GM19372 (cell line): ENCODE data around the gene GPRIN3.

Experiments
- ATAC-seq: cut with Tn5 transposase; IDR thresholded peaks from one replicate; pipeline ENCODE4 v1.9.1; 2021; ENCODE audit warnings: mild to moderate bottlenecking, low read depth, moderate library complexity; ENCODE audit not compliant: unreplicated experiment

GPRIN3 gene

DNA sequence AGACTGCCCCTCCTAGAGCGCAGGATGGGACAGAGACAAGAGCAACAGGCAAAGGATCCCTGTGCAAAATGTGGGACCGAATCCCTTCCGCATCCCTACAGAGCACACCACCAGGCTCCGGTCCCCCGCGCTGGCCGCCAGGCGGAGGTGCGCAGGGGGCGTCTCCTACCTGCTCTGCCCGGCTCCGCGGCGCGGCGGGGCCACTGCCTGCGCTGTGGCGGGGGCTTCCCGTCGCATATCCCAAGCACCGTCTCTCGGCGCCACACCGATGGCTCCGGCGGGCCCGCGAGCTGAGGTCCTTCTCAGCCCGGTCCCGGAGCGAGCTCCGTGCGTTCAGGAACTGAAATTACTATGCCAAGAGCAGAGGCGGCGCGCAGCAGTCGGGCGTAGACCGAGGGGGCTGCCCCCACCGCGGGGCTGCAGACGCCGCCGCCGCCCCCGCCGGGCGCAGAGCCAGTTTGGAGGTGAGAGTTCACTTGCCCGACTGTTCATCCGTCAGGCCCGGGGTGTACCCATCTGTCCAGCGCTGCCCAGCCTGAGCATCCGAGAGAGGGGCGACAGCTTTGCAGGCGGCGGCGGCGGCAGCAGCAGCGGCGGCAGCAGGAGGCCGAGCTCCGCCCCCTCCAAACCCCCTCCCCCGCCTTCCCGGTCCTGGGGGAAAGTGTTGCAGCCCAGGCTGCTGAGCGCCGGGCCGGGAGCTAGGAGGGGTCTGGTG lies at the start of gene GPRIN3:
Gene GPRIN3, minus strand, starts transcription at position 355 of the 715 bp plus-strand sequence. CDS start 57,690 bp downstream, outside the sequence.
- peak; percentile 69 for ATAC-seq

DNA sequence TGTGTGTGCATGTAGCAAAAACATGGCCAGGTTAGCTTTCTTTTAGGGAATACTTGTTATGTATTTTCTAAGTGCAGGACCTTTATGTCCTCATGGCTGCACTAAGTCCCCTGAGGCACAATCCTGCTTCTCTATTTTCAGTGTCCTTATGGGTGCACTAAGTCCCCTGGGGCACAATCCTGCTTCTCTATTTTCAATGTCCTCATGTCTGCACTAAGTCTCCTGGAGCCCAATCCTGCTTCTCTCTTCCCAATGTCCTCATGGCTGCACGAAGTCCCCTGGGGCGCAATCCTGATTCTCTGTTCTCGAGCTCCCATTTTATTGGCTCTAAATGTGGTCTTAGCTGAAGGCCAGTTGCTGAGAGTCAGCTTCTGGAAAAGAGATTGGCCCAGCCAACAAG lies 49.7 kb upstream of the GPRIN3 start:
- ATAC-seq: no peak

DNA sequence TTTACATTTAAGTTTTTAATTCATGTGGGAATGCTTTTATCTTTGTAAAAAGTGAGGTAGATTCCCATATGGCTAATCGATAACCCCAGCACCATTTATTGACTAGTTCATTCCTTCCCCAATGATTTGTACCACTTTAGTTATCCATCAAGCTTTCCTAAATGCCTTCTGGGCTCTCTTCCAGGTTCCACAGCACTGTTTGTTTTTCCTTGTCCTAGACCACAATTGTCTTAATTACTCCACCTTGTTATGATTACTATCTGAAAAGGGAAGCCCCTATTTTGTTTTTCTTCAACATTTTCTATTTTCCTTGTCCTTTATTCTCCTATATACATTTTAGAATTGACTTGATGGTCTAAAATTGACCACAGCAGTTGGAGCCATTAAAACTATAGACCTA lies 48.5 kb upstream of the GPRIN3 start:
- no peak for ATAC-seq

DNA sequence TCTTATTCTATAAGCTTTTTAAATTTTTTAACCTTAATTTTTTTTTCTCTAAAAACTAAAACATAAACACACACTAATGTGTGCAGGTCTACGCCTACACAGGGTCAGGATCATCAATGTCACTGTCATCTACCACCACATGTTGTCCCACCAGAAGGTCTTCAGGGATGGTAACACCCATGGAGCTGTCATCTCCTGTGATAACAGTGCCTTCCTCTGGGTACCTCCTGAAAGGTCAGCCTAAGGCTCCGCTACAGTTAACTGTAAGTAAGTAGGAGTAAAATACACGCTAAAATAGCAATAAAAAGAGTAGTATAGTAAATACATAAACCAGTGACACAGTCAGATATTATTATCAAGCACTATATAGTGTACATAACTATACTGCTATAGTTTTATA lies 45.9 kb upstream of the GPRIN3 start:
- no peak for ATAC-seq

DNA sequence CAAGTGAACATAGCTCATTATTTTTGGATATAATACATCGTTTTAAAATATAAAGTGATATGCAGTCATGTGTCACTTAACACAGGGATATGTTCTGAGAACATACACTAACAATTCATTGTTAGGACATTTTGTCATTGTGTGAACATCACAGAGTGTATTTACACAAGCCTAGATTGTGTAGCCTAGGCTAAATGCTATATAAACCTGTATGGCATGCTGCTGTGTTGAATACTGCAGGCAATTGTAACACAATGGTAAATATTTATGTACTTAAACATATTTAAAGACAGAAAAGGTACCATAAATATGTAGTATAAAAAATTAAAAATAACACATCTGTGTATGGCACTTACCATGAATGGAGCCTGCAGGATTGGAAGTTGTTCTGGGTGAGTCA lies 44.9 kb upstream of the GPRIN3 start:
- ATAC-seq: no peak

DNA sequence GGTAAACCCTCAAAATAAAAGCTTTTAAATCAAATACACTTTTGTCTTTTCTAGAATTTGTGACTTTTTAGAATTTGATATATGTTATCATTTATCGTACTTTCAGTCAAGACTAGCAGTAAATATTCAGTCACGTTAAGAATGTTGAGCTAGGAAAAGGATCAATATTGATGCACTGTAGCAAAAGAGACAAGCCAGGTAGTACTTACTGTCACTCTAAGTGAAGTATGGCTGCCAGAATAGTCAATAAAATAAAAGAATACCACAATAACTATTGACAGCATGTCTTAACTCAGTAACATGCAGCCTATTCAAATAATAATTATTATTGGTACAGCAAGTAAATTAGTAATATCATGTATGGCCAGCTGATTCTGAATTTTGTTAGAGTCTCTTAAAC lies 43.6 kb upstream of the GPRIN3 start:
- ATAC-seq: no peak

DNA sequence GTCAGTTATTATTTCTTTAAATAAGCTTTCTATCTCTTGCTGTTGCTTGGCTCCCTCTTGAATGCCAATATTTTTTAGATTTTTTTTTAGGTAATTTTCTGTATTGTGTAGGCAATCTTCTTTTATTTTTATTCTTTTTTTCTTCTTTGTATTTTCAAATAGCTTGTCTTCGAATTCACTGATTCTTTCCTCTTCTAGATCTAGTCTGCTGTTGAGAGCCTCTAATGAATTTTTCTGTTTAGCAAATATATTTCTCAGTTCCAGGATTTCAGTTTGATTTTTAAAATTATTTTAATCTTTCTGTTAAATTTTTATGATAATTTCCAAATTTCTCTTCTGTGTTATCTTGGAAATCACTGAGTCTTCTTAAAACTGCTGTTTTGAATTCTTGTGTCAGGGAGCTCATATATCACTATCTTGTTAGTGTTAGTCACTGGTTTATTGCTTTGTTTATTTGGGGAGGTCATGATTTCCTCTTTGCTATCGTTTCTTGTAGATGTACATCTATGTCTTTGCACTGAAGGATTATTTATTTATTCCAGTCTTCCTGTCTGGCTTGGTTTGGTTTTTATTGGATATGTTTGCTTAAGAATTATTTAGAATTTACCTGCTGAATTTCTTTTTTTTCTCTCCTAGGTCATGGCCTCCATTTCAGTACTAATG lies 39.9 kb upstream of the GPRIN3 start:
- no peak for ATAC-seq

DNA sequence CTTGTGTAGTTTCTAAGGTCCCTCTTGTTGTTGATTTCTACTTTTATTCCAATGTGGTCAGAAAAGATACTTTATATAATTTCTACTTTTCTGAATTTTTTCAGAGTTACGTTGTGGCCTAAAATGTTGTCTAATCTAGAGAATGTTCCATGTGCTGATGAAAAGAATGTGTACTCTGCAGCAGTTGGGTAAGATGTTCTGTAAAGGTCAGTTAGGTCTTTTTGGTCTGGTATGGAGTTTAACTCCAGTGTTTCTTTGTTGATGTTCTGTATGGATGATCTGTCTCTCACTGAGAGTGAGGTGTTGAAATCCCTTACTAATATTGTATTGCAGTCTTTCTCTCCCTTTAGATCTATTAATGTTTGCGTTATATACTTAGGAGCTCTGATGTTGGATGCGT lies 37.0 kb upstream of the GPRIN3 start:
- no peak for ATAC-seq

DNA sequence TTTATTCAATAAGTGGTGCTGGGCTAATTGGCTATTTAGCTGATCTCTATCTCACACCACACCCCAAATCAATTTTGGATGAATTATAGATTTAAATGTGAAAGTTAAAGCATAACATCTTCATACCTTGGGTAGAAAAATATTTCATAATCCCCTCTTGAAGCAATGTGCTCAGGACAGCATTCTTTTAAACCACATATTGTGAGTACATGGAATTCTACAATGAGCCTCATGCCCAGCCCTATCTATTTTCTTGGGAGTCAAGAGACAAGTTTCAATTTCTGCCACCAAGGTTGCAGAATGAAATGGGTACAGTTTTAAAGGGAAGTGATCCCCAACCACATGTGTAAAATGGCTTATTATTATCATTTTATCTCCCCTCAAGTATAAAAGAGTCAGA lies 30.6 kb upstream of the GPRIN3 start:
- no peak for ATAC-seq

DNA sequence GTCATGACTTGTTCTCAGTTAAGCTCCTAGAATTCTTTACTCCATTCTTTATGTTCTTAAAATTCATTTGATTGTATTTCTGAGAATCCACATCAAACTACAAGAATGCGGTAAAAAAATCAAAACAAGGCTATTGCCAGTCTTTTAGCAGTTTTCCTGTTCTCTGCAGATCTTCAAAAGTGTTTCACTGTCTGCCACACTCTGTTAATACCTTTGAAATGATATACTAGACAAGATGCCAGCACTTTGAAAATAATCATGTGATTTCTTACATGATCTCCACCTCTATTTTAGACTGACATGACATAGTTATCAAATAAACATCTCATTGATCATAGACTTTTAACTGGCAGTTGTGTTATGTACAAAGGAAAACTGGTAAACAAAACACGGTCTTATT lies 30.1 kb upstream of the GPRIN3 start:
- ATAC-seq: no peak

DNA sequence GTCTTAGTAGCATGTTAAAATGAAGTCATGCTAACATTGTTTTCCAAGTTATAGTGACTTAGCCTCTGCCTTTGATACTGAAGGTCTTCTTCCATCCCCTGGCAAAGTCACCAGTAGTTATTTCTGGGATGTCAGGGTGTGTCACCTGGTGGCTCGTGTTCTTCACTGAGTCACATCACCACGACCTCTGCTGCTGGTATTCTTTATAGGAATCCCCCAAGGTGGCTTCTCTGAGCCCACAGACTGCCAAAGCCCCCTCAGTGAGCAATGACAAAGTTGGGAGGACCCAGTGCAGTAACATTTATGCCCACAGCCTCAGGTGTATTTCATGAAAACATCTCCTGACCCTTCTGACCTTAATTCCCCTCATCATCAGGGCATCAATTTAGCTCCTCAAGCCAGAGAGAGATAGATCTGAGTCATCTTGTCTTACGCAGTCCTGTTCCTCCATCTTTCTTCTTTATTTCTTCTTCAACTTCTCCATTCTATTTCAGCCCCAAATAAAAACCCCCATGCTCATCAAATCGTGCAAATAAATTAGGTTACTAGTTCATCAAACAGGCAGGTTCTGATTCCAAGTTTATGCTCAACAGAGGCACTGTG lies 29.3 kb upstream of the GPRIN3 start:
- ATAC-seq: no peak

DNA sequence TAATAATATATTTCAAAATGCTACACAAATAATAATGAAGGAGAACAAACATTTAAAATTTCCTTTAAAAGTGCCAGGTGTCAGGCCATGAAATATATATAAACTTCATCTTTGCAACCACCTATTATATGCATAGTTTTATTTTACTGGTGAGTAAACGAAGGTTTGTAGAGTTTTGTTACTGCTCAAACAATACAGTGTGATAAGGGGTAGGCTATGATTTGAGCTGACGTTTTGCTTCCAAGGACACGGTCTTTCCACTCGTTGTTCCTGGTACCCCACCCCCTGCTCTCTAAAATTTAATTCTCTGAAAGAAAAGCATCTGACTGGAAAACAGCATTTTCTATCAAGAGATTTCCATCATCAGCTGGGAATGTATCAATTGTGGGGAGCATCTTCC lies 27.2 kb upstream of the GPRIN3 start:
- ATAC-seq: no peak

DNA sequence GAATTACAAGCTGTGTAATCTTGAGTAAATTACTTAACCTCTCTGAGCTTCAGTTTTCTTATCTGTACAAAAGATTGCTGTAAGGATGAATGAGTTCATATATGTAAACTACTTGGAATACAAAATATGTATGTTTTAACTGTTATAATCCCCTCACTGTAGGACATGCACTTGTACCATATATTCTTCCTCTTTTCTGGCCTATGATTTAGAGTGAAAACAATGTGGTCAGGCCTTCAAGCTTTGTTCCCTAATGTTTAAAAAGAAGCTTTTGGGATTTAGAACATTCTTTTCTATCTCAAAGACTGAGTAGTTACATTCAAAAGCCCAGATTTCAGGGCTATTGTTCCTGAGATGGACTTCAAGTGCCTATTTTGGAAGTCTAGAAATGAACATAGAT lies 26.7 kb upstream of the GPRIN3 start:
- no peak for ATAC-seq

DNA sequence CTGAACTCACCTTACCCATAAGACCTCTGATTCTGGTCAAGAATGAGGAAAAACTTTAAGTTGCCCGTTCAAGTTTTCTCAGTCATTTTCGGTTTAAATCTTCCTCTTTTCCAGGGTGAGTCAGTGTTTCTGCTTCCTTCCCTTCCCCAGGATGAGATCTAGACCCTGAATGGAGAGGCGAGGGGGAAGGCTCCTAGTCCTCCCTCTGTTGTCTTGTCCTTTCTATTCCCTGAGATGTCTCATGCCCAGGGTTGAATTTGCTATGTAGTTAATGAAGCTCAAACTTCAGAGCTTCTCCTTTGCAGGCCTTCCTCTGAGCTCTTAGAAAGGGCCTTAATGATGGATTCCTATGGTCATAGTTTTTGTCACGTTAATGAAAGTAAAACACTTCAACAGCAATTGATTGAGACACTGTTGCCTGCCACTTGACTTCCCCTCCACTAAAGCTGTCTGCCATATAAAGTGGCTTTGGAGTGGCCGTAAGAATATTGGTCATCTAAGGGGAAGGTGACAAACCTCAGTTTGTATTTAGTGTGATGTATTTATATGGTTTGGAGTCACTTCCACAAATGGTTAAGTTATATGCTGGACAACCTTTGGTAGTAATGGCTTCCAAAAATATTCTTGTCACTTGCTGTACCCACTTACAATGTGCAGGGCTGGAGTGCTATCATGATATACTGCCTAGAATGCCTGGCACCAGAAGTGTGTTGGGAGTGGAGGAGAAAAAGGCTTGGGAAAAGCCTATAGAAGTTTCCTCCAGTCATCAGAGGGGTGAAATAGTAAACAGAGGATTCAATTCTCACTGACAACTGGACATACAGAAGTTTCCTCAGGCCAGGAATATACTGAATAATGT lies 24.3 kb upstream of the GPRIN3 start:
- no peak for ATAC-seq

DNA sequence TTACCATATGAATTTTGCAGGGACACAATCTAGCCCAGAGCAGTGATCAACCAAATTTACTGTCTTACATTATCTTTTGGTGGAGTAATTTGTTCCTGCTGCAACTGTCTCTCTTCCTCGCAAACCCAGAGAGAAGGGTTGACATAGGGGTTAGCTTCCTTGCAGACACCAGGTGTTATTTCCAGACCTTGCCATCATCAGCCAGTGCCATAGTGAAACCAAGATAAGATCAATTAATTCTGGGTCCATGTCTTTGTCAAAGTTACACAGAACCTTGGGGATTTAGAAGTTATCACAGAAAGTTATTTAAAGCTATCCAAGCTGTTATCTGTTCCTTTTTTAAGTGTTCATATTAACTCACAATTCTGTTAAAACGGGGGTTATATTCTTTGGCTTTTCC lies 23.6 kb upstream of the GPRIN3 start:
- no peak for ATAC-seq

DNA sequence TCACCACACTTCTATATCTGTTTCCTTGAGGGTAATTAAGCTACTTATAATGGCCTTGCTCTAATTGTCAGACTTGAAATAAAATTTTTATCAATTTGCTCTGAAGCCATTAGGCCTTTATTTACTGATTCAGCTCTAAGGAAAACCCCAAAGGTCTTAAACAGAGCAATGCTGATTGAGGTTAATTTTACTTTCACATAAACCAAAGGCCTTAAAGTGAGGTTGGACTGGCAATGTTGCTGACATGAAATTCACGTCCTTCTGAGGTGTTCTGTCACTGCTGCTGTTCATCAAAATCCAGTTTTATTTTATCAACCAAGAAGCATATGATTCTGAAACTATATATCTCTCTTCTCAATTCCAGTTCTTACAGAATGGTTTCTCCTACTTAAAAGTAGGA lies 21.7 kb upstream of the GPRIN3 start:
- no peak for ATAC-seq

DNA sequence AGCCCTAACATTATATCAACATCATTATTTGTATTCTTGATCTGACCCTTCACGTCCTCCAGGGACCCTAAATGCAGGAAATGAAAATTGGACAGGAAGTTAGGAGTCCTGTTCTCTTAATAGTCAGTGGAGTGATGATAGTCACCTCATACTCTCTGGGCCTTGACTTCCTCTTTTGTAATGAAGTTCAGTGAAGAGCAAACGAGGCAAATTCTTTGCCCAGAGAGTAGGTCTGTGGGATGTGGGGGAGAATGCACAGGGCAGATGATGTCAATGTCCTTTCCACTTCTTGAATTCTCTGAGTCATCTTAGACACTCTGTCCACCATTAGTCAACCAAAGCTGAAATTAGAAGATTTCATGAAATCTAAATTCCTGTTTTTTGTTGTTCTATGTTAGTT lies 17.1 kb upstream of the GPRIN3 start:
- ATAC-seq: peak; percentile 99

DNA sequence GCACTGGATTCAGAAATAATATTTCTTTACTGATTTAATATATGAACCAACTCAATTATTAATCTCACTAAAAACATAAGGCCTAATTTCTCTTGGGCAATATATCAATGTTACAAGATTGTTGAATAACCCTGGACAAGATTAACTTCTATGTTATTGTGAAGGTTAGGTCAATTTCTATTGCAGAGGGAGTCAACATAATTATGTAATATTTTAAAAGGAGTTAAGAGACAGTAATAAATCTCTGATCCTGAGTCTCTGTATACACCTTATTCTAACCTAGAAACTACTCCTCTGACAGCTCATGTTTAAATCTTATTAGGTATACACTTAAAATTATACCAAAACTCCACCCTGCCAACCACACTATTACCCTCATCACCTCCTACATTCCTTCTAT lies 15.1 kb upstream of the GPRIN3 start:
- ATAC-seq: no peak

DNA sequence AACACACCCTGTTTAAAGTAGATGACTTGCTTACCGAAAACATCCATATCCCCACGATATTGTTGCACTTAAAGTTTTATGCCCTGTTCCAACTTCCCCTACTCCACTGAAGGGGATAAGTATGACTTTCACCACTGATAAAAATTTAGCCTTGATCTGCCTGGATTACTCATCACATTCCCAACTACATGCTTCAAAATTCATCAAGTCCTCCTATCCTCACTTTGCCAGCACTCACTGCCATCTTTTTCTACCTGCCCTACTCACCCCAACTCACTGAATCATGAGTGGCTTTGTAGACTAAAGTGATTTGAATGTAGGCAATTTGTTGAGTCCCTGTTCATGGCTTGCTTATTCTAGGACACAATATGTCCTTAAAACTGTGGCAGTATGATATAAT lies 12.2 kb upstream of the GPRIN3 start:
- ATAC-seq: no peak

DNA sequence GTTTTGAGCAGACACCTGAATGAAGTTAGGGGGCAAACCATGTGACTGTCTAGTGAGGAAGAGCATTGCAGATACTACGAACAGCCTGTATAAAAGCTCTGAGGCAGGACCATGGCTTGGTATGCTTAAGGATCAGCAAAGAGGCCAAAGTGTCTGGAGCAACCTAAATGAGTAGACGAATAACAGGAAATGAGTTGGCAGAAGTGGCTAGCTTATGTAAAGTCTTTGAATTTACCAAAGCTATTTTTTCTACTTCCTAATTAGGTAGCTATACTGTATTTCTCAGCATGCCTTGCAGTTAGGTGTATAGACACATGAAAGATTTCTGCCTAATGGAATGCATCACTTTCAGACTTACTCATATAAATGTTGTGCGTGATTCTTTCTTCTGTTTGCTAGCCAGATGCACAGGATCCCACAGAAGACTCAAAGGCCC lies 9.3 kb upstream of the GPRIN3 start:
- ATAC-seq: peak; percentile 67

DNA sequence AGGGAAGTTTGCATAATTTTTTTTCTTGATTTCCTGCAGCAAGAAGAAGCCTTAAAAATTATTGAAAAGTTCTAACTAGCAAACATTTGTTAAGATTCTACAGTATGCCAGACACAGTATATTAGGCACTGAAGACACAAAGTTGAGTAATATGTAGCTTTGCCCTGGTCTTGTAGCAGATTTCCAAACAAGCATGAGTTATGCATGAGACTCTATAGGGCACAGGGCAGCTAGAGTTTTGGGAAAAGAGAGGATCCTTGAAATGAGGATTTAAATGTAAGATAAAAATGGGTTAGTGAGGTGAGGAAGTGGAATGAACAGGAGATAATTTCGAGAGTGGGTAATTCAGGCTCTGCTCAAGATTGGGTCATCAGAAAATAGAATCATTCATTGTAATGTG lies 8.6 kb upstream of the GPRIN3 start:
- no peak for ATAC-seq
